Fibroblast of lung (primary cell): Measurements from ENCODE around the gene SLC18B1.

Experiments used
- CTCF ChIP-seq, 2 donors: IDR thresholded peaks in 1 of 2; conservative IDR thresholded peaks in 1 of 2; 1 replicate in 1 of 2; 2 replicates in 1 of 2; pipeline ENCODE4 v1.5.1; 2011 to 2012; ENCODE audit warnings: low read length in 2 of 2, control low read depth in 1 of 2, inconsistent platforms in 1 of 2, low read depth in 1 of 2, mild to moderate bottlenecking in 1 of 2
- EZH2 ChIP-seq: IDR thresholded peaks from 2 replicates; pipeline ENCODE4 v1.5.1; 2012; ENCODE audit warnings: low read length, control low read depth, mild to moderate bottlenecking; ENCODE audit errors: missing control alignments

GRCh38 chr6:132798869-132799538 is 567 bp upstream of the SLC18B1 start:
- peak; percentile 56 to 90 for TF ChIP-seq CTCF (conservative IDR thresholded peaks at IDR 0.05 in 1 of 2, IDR thresholded peaks at IDR 0.05 in 1 of 2; ENCODE audit: low read depth in 1 of 2, low read length in 2 of 2)
- TF ChIP-seq EZH2 = no peak
